ENCODE results near the gene CYP4F2.

The CYP4F2 gene

DNA sequence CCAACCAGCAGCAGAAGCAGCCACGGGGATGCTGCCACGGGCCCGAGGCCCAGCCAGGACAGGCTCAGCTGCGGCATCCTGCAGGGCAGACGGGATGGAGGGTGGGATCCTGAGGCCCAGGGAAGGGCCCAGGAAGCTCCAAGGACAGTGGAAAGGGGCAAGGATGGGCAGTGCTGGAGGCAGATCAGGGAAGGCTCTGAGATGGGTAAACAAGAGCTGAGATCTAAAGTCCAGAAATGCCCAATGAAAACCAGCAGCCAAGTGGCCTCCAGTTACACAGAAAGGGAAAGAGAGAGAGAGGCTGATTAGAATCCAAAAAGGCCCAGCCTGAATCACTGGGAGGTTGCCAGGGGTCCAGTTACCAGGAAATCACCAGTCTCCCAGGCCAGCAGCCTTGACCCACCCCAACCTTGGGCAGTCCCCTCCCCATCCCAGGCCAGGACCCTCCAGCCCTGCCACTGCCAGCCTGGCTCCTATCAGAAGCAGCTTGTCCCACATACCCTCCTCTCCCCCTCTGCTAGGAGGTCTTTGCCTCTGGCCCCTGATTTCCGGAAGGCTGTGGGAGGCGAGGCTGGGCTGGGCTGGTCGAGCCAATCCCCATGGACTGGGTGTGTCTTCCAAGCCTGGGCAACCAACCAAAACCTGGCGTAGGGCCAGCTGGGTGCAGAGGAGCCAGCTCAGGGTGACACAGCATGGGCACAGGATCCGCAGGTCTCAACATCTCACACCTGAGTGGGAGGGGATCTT lies 36.6 kb upstream of the CYP4F2 start, which contains the start of gene CYP4F11:
TSS of gene CYP4F11 (minus strand) at position 198 of the 747 bp plus-strand sequence. CDS start at position 77, 121 bp downstream.
- TF ChIP-seq ZFX (IDR thresholded peaks at IDR 0.05), result no peak; the same call in 1 of the 2 replicates
- TF ChIP-seq, protein P1, sequence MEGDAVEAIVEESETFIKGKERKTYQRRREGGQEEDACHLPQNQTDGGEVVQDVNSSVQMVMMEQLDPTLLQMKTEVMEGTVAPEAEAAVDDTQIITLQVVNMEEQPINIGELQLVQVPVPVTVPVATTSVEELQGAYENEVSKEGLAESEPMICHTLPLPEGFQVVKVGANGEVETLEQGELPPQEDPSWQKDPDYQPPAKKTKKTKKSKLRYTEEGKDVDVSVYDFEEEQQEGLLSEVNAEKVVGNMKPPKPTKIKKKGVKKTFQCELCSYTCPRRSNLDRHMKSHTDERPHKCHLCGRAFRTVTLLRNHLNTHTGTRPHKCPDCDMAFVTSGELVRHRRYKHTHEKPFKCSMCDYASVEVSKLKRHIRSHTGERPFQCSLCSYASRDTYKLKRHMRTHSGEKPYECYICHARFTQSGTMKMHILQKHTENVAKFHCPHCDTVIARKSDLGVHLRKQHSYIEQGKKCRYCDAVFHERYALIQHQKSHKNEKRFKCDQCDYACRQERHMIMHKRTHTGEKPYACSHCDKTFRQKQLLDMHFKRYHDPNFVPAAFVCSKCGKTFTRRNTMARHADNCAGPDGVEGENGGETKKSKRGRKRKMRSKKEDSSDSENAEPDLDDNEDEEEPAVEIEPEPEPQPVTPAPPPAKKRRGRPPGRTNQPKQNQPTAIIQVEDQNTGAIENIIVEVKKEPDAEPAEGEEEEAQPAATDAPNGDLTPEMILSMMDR (conservative IDR thresholded peaks at IDR 0.05), result no peak
- H3K27ac ChIP-seq, result peak within 1 kb of the TSS; percentile 83

DNA sequence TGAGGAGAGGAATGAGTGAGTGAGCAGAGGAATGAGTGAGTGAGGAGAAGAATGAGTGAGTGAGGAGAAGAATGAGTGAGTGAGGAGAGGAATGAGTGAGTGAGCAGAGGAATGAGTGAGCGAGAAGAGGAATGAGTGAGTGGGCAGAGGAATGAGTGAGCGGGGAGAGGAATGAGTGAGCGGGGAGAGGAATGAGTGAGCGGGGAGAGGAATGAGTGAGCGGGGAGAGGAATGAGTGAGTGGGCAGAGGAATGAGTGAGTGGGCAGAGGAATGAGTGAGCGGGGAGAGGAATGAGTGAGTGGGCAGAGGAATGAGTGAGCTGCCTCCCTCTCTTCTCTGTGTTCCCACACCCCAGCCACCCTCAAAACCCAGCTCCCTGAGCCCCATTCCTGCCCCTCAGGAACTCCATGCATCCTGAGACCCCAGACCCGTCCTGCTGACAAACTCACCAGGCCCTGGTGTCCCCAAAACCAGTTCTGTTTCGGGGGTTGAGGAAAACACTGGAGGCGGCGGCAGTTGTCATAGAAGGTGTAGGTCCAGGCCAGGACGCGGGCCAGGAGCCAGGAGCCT lies 36.0 kb upstream of the CYP4F2 start:
- H3K27ac ChIP-seq, result peak overlapping the region; percentile 83

DNA sequence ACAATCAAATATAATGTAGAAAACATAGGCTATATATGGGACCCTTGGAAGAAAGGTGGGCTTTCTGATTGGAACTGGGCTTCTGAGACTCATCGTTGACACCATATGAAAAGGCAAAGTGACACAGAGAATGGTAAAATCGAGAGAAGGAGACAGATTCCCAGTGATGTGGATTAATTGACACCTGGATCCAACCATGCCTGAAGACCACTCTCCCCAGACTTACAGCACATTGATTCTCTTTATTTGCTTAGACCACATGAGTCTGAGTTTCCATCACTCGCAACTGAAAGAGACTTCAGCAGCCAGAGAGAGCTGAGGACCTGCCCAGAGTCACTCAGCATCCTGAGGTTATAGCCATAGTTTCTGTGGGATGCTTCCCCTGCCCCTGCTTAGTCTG lies 30.4 kb upstream of the CYP4F2 start:
- TF ChIP-seq ZFX (IDR thresholded peaks at IDR 0.05), result no peak
- TF ChIP-seq, protein P1 (conservative IDR thresholded peaks at IDR 0.05), result no peak

GRCh38 chr19:15926484-15926883 lies 28.6 kb upstream of the CYP4F2 start:
- H3K27ac ChIP-seq, result no peak overlapping the region
- TF ChIP-seq, protein P1 (conservative IDR thresholded peaks at IDR 0.05), result no peak
- no peak for TF ChIP-seq ZFX (IDR thresholded peaks at IDR 0.05)

More for the DNA sequence above, 30.4 kb upstream of the CYP4F2 start:
- H3K27ac ChIP-seq, result no peak overlapping the region

DNA sequence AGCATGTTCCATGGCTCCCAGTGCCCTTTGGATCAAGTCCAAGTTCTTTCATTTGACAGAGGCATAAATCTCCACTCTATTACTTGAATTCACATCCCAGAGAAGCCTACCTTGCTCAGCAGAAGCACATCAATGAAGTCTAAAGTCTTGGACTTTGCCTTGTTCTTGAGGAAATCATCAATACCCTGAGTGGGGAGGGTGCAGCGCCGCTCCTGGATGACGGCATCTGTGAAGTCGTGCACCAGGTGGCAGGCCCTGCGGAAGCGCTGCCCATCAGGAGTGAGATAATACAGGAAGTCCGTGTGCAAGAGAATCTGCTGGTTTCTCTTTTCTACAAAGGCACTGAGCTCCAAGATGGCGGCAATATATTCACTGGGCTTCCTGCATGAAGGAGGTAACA lies 25.8 kb upstream of the CYP4F2 start:
- TF ChIP-seq ZFX (IDR thresholded peaks at IDR 0.05), result no peak
- TF ChIP-seq, protein P1 (conservative IDR thresholded peaks at IDR 0.05), result no peak

DNA sequence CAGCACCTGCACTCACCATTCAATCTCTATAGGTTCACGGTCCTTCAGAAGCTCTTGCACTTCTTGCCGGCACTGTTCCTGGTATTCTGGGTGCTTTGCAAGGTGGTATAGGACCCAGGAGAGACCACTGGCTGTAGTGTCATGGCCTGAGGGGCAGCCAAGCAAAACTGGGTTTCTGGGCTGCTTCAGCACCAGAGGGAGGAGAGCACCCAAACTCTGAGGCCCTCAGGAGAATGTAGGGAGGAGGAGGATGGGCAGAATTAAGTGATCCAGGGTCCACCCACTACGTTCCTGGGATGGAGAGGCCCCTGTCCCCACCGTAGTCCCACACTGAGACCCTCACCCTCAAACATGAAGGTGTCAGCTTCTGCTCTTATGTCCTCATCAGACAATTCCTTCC lies 24.1 kb upstream of the CYP4F2 start:
- H3K27ac ChIP-seq, result no peak overlapping the region
- TF ChIP-seq, protein P1 (conservative IDR thresholded peaks at IDR 0.05), result no peak
- no peak for TF ChIP-seq ZFX (IDR thresholded peaks at IDR 0.05)

More for the DNA sequence above, 25.8 kb upstream of the CYP4F2 start:
- no peak overlapping the region for H3K27ac ChIP-seq

- no peak overlapping the region for H3K27ac ChIP-seq
- no peak for TF ChIP-seq ZFX (IDR thresholded peaks at IDR 0.05)
- TF ChIP-seq, protein P1 (conservative IDR thresholded peaks at IDR 0.05), result no peak
Observed at GRCh38 chr19:15919243-15919642, 21.4 kb upstream of the CYP4F2 start.

All from C4-2B (cell line).